H54 (cell line): ENCODE results near the gene CGB1.
A peak's percentile ranks its signal among the peaks of the same experiment; 100 is the strongest.
"Not testable (repeated sequence)": the region's sequence is repeated elsewhere in the genome, so short reads cannot be mapped to it uniquely, and the experiment has no call there.

Source experiments
- DNase-seq: peaks from one replicate; pipeline ENCODE4 v3.0.0; 2011; ENCODE audit warnings: low spot score, mixed read lengths; ENCODE audit not compliant: insufficient read length
- FAIRE-seq: peaks from 3 replicates; lab custom pipeline; 2011; peaks lifted over from hg19 to GRCh38; lab: Jason Lieb, UNC
- POLR2A ChIP-seq: IDR thresholded peaks from 2 replicates; pipeline ENCODE4 v1.6.1; 2011; ENCODE audit warnings: low read depth, mild to moderate bottlenecking, low read length

The CGB1 gene

DNA sequence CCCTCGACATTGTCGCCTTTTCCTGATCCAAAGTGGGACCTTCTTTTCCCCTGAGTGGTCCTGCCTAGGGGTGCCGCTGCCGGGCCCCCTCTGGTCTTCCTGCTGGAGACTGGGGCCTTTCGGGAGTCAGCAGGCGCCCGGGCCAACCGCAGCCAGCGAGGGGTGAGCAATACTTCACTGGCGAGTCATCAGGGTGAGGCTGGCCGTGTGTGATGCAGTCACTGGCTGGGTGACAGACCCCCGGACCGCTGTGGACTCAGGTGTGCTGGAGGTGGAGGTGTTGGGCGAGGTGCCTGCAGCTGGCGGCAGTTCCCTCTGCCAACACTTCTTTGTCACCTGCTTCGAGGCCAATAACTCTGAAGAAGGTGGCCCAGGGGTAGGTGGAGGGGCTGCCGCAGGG is 5.5 kb upstream of the CGB1 start:
- no peak for DNase-seq
- no peak for TF ChIP-seq POLR2A
- FAIRE-seq = no peak

DNA sequence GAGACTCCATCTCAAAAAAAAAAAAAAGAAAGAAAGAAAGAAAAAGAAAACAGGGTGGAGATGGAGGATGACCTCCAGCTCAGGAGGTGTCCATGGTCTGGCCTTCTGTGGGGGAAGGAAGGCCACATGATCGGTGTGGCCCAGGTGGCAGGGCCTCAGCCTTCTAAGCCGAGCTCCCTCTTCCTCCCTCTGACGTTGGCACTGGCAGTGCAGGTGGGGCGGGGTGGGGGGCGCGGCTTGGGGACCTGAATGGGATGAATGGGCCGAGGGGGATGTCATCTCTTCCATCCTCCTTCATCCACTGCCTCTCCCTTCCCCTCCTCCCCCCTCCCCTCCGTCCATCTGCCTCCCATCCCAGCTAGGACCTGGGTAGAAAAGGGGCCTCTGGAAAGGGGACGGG is 3.0 kb upstream of the CGB1 start:
- not testable (repeated sequence) for DNase-seq, FAIRE-seq

DNA sequence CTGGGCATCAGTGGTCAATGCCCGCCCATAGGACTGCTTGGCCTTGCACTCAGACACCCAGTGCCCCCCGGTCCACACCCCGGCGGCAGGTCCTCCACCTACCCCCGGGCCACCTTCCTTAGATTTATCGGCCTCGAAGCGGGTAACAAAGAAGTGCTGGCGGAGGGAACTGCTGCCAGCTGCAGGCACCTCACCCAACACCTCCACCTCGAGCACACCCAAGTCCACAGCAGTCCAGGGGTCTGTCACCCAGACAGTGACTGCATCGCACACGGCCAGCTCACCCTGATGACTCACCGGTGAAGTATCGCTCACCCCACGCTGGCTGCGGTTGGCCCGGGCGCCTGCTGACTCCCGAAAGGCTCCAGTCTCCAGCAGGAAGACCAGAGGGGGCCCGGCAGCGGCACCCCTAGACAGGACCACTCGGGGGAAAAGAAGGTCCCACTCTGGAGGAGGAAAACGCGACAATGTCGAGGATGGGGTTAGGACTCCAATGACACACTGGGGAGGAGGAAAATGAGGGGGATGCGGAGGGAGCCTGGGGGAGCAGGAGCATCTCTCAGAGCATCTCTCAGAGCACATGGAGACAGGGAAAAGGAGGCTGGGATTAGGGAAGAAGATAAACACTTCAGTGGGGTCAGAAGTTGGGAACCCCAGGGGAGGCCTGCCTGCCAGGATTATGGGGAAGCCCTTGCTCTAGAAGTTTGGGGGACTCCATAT is 2.0 kb upstream of the CGB1 start:
- DNase-seq, FAIRE-seq: not testable (repeated sequence)

GRCh38 chr19:49038111-49038510 is 1.4 kb upstream of the CGB1 start:
- not testable (repeated sequence) for DNase-seq, FAIRE-seq

- FAIRE-seq, DNase-seq: not testable (repeated sequence)
Measured at GRCh38 chr19:49031642-49032301, 4.9 kb downstream of the CGB1 start, which contains the start of gene CGB2. Gene CGB2 (plus strand): TSS chr19:49031890. CDS start chr19:49032096, 206 bp downstream.

DNA sequence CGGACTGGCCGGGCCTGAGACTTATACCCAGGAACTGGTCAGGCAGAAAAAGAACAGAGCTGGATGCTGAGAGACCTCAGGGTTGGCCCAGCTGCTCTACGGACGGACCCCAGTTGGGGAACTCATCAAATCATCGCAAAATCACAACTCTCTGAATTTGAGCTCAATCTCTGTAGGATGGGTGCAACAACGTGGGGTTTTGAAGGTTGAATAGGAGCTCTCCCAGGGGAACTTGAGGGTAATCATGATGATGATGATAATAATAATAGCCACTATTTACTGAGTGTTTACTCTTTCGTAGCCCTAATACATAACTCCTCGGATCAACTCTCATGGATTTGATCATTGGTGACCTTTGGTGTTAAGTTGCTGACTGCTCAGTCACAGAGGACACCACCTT is 6.4 kb downstream of the CGB1 start:
- FAIRE-seq, DNase-seq: not testable (repeated sequence)

DNA sequence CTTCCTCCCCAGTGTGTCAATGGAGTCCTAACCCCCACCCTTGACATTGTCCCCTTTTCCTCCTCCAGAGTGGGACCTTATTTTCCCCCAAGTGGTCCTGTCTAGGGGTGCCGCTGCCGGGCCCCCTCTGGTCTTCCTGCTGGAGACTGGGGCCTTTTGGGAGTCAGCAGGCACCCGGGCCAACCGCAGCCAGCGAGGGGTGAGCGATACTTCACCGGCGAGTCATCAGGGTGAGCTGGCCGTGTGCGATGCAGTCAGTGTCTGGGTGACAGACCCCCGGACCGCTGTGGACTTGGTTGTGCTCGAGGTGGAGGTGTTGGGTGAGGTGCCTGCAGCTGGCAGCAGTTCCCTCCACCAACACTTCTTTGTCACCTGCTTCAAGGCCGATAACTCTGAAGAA is 6.9 kb downstream of the CGB1 start:
- DNase-seq, FAIRE-seq: not testable (repeated sequence)

DNA sequence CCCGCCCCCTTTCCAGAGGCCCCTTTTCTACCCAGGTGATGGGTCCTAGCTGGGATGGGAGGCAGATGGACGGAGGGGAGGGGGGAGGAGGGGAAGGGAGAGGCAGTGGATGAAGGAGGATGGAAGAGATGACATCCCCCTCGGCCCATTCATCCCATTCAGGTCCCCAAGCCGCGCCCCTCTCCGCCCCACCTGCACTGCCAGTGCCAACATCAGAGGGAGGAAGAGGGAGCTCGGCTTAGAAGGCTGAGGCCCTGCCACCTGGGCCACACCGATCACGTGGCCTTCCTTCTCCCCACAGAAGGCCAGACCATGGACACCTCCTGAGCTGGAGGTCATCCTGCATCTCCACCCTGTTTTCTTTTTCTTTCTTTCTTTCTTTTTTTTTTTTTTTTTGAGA is 8.0 kb downstream of the CGB1 start:
- FAIRE-seq, DNase-seq: not testable (repeated sequence)

GRCh38 chr19:49025599-49025998 is 11.1 kb downstream of the CGB1 start:
- DNase-seq = not testable (repeated sequence)
- peak; percentile 50 for FAIRE-seq

DNA sequence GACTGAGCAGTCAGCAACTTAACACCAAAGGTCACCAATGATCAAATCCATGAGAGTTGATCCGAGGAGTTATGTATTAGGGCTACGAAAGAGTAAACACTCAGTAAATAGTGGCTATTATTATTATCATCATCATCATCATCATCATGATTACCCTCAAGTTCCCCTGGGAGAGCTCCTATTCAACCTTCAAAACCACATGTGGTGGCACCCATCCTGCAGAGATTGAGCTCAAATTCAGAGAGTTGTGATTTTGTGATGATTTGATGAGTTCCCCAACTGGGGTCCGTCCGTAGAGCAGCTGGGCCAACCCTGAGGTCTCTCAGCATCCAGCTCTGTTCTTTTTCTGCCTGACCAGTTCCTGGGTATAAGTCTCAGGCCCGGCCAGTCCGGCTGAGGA is 11.6 kb downstream of the CGB1 start:
- not testable (repeated sequence) for FAIRE-seq, DNase-seq

DNA sequence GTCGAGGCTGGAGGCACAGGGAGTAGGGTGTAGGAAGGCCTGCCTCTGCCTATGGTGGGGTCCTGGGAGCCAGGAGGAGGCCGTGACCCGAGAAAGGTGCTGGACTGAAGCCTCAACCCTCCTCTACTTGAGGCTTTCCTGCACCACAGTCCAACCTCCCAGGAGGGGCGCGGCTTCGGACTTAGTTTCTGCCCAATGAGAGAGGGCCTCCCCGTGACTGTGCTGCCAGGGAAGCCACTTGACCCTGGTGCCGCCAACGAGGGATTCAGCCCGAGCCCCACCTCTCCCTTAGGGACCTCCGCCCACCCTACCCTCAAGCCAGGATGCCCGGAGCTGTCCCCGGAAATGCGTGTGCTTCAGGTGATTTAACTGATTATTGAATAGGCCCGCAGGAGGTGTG is 12.5 kb downstream of the CGB1 start, which contains the start of gene CGB3:
TSS of gene CGB3 (minus strand) at position 101 of the 400 bp plus-strand sequence. CDS start 362 bp downstream, outside the sequence.
- FAIRE-seq, DNase-seq: not testable (repeated sequence)

GRCh38 chr19:49022116-49022515 is 14.6 kb downstream of the CGB1 start:
- TF ChIP-seq POLR2A = no peak

DNA sequence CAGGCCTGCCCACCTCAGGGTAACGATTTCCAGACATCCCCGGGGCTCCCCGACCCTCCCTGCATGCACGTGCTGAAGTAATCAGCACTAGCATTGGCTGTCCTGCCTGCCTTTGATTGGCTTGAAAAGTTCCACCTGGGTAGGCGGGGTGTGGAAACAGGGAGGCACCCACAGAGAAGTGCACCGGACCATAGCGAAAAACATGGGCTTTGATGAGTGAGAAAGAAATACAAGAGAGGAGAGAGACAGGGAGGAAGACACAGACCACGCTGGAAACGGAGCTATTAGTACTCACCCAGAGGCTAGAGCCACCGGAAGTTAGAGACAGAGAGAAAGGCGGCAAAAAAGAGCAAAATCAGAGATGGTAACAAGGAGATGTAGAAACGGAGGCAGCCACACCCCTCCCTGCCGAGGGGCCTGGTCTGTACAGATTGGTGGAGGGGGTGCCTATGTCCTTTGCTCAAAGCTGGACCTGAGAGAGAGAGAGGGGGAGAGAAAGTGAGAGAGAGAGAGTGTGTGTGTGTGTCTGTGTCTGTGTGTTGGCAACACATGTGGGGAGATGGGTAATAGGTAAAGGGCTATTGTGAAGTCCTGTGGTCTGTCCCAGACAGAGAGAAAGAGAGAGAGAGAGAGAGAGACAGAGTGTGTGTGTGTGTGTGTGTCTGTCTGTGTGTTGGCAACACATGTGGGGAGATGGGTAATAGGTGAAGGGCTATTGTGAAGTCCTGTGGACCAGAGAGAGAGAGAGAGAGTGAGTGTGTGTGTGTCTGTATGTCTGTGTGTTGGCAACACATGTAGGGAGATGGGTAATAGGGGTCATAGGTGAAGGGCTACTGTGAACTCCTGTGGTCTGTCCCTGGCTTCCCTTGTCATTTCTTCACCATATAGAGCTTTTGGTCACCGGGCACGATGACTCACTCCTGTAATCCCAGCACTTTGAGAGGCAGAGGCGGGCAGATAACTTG is 15.5 kb downstream of the CGB1 start:
- DNase-seq (no peak), FAIRE-seq (no peak)
- no peak for TF ChIP-seq POLR2A

More at GRCh38 chr19:49022116-49022515, 14.6 kb downstream of the CGB1 start:
- no peak for FAIRE-seq
- no peak for DNase-seq

- TF ChIP-seq POLR2A = no peak
- DNase-seq (no peak), FAIRE-seq (no peak)
Measured at GRCh38 chr19:49020342-49020741, 16.4 kb downstream of the CGB1 start.
